HG03342 (cell line): Measurements from ENCODE around the gene RGS14.
A peak's percentile ranks its signal among the peaks of the same experiment; 100 is the strongest.

Experiments used
- ATAC-seq: cut with Tn5 transposase; IDR thresholded peaks from one replicate; pipeline ENCODE4 v1.9.1; 2021; ENCODE audit warnings: mild to moderate bottlenecking, moderate library complexity; ENCODE audit not compliant: unreplicated experiment

The RGS14 gene

DNA sequence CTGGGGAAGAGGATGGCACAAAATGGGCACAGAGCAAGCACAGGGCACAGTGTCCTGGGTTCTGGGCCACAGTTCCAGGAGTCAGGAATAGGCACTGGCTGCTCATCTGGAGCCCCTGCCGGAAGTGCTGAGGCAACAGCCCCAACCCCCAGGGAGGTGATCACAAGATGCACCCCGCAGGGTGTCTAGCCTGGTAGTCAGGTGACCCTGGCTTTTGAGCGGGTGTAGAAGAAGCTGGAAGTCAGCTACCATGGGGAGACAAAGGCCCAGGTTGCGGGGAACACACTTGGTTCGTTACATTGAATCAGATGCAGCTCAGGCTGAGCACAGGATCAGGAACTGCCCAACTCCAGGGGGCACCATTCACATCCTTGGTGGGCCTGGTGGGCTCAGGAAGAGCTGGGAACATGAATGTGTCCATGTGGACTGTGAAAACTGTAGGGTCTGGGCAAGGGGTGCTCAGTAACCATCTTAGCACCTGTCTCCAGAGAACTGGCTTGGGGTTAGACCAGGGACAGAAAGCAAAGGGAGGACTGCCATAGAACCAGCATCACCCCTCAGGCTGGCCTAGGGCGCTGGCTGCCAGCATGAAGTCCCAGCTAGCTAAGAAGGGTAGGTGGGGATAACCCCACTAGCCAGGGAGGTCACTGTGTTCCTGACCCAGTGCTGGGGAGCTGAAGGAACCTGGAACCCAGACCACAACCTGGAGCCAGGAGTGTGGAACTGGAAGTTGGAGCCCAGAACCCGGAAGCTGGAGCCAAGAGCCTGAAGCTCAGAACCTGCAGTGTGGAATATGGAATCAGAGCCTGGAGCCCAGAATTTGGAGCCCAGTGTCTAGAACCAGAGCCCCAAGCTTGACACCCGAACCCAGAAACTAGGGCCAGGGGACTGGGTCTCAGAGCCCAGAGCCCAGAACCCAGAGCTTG, 20.4 kb downstream of the RGS14 start:
- no peak for ATAC-seq

DNA sequence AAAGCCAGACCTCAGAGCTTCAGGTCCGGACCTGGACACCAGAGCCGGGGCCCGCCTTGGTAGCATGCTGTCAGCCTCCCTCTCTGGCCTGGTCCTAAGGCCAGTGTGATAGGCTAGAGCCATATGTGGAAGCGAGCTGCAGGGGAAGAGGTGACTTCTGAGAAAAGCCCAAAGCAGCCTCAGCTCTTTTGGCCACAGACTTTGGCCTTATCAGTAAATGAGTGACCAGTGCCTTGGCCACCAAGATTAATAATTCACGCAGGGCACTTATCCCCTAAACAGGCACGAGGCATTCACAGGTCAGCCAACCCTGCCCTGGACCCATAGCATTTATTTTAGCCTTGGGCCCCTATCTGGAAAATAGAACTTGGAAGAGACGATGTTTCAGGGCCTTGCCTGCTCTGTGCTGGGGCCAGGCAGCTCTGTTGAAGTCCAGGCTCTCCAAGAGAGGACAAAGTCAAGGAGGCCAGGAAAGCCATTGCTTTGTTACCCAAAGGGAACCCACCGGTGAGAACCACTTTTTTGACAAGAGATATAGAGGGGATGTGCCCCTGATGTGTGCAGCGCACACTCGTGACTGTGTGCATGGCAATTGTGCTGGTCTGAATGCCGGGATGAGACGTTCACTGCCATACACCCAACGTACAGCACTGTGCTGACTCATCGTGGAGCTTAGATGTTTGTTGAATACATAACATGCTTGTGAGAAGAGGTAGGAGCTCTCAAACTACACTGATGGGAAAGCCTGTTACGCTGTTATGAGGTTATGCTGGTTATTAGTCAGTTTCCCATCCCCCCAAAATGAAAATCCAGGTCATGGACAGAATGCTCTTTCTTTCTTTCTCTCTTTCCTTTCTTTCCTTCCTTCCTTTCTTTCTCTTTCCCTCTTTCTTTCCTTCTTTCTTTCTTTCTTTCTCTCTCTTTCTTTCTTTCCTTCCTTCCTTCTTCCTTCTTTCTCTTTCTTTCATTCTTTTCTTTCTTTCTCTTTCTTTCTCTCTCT, 21.5 kb downstream of the RGS14 start:
- ATAC-seq = peak; percentile 54

DNA sequence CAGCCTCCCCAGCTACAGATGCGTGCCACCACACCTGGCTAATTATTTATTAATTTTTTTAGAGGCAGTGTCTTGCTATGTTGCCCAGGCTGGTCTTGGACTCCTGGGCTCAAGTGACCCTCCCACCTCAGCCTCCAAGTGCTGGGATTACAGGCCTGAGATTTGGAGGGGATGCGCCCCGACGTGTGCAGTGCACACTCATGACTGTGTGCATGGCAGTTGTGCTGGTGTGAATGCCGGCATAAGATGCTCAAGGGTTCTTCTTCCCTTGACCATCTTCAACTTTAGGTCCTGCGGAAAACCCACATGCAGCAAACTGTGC, 23.0 kb downstream of the RGS14 start:
- ATAC-seq = no peak

DNA sequence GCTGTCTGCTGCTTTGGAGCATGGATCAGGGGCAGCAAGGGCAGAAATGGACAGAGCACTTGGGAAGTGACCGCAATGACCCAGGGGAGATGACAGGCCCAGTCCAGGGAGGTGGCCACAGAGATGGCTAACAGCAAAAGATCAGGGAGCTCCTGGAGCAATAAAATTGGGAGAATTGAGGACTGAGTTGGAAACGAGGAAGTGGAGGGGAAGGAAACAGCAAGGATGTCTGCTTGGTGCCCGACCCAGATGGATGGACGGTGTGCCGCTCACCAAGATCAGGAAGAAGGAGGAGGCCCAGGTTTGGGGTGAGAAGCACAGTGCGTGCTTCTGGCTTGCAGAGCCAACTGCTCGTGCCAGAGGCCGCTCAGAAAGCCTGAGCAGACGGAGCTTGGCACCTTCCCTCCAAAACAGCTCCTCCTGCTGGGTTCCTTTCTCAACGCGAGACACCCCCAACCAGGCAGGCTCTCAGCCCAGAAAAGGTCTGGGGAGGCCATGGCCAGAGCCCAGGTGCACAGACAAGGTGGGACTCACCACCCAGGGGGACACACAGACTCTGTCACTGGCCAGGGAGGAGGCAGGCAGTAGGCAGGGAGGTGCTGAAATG, 24.8 kb downstream of the RGS14 start:
- no peak for ATAC-seq

DNA sequence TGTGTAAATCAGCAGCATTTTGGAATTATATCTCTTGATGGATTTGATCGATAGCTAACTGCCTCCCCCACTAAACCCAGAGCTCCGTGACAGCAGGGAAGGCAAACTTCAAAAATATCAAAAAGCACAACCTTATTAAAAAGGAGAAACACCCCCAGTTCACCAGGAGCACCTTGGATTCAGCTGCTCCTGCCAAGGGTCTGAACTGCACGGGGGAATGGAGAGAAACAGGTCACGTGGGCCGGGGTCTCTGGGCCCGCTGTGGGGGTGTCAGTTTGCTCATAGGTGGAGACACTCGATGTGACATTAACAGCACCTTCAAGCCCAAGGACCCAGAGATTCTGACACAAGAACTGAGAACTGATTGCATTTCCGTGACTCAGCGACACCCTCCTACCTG, 25.5 kb downstream of the RGS14 start:
- ATAC-seq = no peak

DNA sequence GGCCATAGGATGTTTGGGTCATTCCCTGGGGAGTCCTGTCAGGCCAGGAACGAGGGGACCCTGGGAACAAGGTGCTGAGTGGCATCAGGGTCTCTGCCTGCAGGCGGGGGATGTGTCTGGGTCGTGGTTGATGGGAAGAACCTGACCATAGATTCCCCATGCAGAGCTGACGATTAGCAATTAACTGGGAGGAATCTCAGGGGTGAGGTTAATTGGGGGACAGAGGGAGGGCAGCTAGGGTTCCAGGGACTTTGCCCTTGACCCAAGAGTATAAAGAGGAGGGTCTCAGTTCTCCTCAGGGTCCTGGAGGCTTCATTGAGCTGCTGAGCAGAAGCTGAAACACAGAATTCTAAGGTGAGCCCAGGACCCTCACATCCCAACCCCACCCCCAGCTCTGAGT, 26.4 kb downstream of the RGS14 start, which contains the start of gene SLC34A1:
Gene SLC34A1 (plus strand): TSS at position 301 of the 400 bp plus-strand sequence. CDS start 1,308 bp downstream, outside the sequence.
- ATAC-seq = no peak

DNA sequence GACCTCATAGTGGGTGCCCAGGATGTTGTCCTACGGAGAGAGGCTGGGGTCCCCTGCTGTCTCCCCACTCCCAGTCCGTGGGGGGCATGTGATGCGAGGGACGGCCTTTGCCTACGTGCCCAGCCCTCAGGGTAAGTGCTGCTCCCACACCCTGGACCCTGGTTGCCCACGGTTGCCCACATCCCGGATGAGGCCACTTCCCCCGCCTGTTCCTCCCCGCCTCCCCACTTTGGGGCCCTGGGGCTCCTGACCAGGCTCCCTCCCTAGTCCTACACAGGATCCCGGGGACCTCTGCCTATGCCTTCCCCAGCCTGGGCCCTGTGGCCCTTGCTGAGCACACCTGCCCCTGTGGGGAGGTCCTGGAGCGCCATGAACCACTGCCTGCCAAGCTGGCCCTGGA, 28.0 kb downstream of the RGS14 start:
- ATAC-seq = no peak

DNA sequence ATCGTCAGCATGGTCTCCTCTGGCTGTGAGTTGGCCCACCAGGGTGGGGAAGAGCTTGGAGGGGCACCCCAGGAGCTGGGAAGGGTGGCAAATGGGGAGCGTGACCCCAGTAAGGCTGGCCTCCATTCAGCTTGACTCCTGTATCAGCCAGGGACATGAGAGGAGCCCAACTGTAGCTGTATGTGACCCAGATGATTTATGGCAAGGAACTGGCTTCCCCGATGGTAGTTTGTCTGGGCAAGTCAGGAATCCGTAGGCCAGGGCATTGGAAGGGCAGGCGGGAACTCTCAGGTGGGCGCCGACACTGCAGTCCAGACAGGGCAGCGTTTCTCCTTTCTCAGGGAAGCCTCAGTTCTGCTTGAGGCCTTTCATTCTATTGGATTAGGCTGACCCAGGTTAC, 28.8 kb downstream of the RGS14 start:
- ATAC-seq = no peak

DNA sequence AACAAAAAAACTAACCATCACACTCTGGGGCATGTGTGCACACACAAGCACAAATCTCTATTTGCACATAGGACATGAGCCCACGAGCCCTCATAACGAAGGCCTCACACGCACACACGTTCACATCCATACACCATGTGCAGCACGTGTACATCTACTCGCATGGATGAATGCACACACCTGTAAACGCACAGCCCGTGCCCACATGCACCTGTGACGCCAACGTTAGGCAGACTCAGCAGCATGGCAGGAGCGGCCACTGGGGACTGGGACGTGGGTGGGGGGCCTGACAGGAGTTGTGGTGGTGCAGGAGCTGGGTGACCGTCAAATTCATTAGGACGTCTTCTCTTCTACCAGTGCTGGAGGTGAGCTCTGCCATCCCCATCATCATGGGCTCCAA, 29.7 kb downstream of the RGS14 start:
- no peak for ATAC-seq

DNA sequence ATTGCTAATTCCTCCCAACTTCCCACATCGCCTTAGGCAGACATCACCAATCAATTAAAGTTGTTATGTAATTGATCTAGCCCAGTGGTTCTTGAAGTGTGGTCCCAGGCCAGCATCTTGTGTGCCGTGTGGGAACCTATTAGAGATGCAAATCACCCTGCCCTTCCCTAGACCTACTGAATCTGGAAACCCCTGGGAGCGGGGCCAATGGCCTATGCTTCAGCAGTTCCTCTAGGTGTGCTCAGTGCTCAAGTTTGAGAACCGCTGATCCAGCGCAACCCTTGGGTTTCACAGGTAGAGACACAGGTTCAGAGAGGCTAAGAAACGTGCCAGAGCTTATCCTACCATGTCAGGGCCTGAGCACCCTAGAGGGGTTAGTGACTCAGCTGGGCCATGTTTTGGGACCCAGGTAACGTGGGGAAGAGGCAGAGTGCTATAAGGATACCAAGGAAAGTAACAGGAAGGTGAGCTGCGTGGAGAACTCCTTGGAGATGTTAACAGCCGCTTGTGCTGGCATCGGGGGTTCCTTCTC, 30.9 kb downstream of the RGS14 start:
- no peak for ATAC-seq

DNA sequence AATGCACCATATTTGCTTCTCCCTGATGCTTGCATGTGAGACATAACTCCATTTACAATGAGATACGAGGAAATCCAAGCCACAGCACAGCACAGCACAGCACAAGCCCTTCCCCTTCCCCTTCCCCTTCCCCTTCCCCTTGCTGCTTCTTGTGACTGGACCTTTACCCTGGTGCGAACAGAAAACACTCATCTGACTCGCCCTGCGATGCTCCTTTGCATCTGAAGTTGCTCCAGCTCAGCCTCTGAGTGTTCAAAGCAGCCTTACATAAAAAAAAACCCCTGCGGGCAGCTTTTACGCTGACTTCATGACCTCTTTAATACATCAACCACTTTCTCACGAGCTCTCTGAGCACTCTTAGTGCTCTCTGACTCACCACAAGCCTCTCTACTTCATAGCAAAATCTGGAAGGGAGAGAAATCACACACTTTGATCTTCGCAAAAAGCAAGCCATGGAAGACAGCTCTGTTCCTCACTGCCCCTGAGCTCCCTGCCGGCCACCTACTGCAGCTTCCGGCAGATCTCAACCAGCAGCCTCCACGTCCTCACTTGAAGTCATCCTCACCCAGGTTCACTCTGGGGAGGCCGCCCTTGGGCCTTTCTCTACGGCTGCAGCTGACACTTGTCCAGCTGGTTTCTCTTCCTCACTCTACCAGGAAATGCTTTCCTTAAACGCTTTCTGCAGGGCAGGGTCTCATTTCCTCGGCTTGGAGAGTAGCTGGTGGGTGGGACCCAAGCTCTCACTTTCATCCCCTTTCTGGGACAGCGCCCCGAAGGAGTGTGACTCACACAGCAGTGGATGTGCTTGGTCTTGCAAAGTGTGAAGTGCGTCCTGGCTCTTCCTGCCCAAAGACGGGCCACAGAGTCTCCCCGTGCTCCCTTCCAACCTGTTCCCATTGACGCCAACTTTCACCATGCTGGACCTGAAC, 31.8 kb downstream of the RGS14 start:
- ATAC-seq = peak; percentile 41

DNA sequence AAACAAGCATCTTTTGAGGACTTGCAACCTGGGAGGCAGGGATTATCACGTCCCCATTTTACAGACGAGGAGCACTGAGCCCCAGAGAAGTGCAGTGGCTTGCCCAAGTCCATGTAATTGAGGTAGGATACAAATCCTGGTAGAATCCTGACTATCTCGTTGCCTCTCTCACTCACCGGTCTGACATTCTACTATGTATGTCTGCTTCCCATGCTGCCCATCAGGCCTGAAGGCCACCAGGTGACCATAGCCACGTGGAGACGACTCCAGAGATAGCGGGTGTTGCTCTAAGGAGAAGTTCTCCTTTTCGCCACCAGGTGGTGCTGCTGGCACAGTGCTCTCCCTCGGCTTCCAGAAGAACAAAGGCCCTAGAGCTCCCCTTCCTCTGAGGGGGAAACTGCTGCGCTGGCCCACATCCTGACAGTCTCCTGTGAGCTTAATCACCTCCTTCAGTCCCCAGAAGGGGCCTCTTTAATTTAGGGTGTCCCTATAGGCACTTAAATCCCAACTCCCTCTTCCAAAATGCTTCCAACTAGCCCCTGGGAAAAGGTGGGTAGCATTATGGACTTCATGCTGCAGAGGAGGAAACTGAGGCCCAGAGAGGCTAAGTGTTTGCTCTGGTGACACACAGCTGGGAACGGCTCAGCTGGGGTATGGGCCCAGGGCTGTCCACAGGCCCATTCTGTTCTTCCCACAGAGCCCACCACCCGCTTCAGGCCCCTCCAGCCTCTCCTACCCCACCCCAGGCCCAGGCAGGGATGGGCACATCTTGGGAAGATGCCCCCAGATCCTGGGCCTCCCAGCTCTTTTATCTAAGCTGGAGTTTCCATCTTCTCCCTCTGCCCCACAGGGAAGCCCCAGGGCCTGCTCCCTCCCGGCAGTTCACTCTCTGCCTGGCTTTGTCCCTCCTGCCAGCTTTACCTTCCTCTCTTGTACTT, 32.9 kb downstream of the RGS14 start:
- ATAC-seq = peak; percentile 58

DNA sequence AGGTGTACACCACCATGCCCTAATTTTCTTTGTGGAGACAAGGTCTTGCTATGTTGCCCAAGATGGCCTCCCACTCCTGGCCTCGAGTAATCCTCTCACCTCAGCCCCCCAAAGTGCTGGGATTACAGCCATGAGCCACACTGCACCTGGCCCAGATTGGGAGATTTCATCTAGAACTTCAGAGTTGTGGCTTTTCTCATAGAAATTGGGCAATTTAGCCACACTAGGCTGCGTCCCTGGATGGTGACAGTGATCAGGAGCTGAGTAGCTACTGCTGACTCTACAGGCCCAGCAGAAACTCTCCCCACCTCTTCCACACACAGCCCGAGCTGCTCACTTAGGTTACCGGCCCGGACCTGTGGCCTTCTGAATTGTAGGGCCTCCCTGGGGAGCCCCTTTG, 35.0 kb downstream of the RGS14 start:
- no peak for ATAC-seq

DNA sequence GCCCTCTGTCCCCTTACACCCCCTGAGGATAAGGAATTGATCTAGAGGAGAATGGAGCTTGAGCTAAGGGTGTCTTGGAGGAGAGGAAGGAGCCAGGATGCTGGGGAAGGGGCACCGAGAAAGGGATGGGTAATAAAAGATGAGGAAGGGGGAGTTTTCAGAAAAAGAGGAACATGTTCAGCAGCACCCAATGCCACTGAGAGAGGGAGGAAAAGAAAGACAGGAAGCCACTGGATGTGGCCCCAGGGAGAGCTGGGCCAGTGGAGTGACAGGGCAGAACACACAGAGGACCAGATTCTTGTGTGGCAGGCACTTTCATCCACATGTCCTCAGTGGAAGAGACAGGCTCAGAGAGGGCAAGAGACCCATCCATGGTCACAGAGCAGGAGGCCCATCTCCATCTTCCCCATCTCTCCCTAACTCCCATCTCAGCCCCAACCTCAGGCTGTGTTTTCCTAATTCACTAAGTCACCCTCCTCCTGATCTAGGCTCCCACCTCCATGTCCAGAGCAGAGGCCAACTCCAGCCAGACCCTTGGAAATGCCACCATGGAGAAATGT, 35.6 kb downstream of the RGS14 start:
- no peak for ATAC-seq

DNA sequence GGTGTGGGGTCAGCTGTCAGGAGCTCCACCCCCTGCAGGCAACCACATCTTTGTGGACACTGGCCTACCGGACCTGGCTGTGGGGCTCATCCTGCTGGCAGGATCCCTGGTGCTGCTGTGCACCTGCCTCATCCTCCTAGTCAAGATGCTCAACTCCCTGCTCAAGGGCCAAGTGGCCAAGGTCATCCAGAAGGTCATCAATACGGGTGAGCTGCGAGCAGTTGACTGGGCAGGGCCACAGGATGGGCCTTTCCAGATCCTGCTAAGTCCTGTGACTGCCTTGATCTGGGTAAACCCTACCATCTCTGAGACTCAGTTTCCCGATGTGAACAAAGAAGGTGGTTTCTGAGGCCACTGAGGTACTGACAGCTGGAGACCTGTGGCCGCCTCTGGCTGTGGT, 36.3 kb downstream of the RGS14 start:
- ATAC-seq = no peak

DNA sequence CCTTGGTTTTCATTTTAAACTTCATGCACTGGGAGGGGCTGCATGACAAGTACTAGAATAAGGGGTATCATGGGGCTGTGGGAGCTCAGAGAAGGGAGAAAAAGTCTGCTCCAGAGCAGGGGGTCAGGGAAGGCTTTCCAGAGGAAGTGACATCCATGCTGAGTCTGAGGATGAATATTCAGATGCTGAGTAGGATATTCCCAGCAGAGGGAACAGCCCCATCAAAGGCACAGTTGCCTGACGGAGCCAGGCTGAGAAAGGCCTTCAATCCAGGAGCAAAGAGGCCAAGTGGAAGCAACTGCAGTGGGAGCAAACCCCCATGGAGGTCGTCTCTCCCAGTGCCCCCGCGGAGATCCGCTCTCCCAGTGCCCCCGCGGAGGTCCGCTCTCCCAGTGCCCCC, 38.4 kb downstream of the RGS14 start:
- ATAC-seq = no peak

DNA sequence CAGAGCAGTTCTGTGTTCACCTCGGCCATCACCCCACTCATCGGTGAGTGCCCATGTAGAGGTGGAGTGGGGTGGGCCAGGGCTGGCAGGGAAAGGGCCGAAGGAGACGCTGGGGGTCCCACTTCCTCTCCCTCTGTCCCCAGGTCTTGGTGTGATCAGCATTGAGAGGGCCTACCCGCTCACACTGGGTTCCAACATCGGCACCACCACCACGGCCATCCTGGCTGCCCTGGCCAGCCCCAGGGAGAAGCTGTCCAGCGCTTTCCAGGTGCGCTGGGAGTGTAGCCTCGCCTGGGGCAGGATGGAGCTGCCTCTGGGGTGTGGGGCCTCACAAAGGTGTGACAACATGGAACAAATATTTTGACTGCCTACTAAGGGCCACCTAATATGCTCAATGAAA, 39.1 kb downstream of the RGS14 start:
- no peak for ATAC-seq

DNA sequence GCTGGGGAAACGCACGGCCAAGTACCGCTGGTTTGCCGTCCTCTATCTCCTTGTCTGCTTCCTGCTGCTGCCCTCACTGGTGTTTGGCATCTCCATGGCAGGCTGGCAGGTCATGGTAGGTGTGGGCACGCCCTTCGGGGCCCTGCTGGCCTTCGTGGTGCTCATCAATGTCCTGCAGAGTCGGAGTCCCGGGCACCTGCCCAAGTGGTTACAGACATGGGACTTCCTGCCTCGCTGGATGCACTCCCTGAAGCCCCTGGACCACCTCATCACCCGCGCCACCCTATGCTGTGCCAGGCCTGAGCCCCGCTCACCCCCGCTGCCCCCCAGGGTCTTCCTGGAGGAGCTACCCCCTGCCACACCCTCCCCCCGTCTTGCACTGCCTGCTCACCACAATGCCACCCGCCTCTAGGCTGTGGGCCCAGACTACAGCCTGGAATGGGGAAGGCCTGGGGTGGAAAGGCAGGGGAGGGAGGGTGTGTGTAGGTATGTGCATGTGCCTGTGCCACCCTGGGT, 40.2 kb downstream of the RGS14 start:
- ATAC-seq = no peak
